K562 (cell line): ENCODE data around the gene KRTAP25-1.

Source experiments
- ATF7 ChIP-seq: fragments of 450-650 bp; IDR thresholded peaks from 2 replicates; pipeline ENCODE4 v1.7.1; 2014; ENCODE audit warnings: mild to moderate bottlenecking, moderate library complexity
- DPF2 ChIP-seq: fragments of 450-650 bp; IDR thresholded peaks from 2 replicates; pipeline ENCODE4 v1.6.1; 2016
- FOXJ3 ChIP-seq: sonication (generic); formaldehyde crosslinking; IDR thresholded peaks from 2 replicates; pipeline ENCODE4 v1.4.0; 2020; ENCODE audit warnings: mild to moderate bottlenecking, missing genetic modification reagents
- PML ChIP-seq: IDR thresholded peaks from 2 replicates; pipeline ENCODE4 v1.6.1; 2012; ENCODE audit warnings: low read length, inconsistent platforms
- SNIP1 ChIP-seq: fragments of 450-650 bp; IDR thresholded peaks from 2 replicates; pipeline ENCODE4 v1.7.1; 2017; ENCODE audit warnings: low read depth, mild to moderate bottlenecking
- TBL1XR1 ChIP-seq, 2 experiments: IDR thresholded peaks; 2 replicates each; pipeline ENCODE4 v1.6.1; 2012; ENCODE audit warnings: improper control_type of control experiment in 2 of 2, low read length in 2 of 2, mild to moderate bottlenecking in 1 of 2
- ZNF23 ChIP-seq: fragments of 250-450 bp; sonication (Bioruptor Pico); IDR thresholded peaks from 2 replicates; pipeline ENCODE4 v1.4.0; 2020; ENCODE audit warnings: mild to moderate bottlenecking
- ZNF274 ChIP-seq: IDR thresholded peaks from 2 replicates; pipeline ENCODE4 v1.6.1; 2011; ENCODE audit warnings: low read depth, mild to moderate bottlenecking, low read length, moderate library complexity, borderline replicate concordance
- TF ChIP-seq, protein P1 (sequence below), 3 experiments: IDR thresholded peaks in 2 of 3; conservative IDR thresholded peaks in 1 of 3; 2 replicates each; pipeline ENCODE4 v1.5.1; 2011 to 2012; ENCODE audit warnings: low read length in 3 of 3, mild to moderate bottlenecking in 3 of 3, control low read depth in 2 of 3, improper control_type of control experiment in 1 of 3, inconsistent platforms in 1 of 3, low read depth in 1 of 3, mixed read lengths in 1 of 3, moderate library complexity in 1 of 3; ENCODE audit not compliant: insufficient read depth in 2 of 3
- TF ChIP-seq, protein P2 (sequence below): sonication (generic); formaldehyde crosslinking; IDR thresholded peaks from 2 replicates; pipeline ENCODE4 v1.9.0; 2022; ENCODE audit warnings: mild to moderate bottlenecking, missing genetic modification reagents

DNA sequence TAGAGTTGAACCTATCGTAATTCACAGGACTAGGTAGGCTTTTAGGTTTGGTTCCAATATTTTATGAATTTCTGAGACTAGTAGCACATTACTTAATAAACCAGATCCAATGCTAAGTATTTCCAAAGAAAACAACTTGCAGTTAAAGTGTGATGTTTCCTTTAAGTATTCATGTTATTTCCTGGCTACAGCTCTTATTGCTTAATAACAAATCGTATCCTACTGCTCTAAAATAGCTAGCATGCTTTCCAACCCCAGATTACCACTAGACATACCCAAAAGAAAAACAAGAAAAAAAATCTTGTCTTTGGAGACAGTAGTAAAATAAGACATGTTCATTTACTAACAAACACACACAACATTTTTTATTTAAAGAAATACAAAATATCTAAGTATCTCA lies 47.3 kb upstream of the KRTAP25-1 start:
- TF ChIP-seq, protein P1, sequence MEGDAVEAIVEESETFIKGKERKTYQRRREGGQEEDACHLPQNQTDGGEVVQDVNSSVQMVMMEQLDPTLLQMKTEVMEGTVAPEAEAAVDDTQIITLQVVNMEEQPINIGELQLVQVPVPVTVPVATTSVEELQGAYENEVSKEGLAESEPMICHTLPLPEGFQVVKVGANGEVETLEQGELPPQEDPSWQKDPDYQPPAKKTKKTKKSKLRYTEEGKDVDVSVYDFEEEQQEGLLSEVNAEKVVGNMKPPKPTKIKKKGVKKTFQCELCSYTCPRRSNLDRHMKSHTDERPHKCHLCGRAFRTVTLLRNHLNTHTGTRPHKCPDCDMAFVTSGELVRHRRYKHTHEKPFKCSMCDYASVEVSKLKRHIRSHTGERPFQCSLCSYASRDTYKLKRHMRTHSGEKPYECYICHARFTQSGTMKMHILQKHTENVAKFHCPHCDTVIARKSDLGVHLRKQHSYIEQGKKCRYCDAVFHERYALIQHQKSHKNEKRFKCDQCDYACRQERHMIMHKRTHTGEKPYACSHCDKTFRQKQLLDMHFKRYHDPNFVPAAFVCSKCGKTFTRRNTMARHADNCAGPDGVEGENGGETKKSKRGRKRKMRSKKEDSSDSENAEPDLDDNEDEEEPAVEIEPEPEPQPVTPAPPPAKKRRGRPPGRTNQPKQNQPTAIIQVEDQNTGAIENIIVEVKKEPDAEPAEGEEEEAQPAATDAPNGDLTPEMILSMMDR (IDR thresholded peaks at IDR 0.05 in 2 of 3, conservative IDR thresholded peaks at IDR 0.05 in 1 of 3; ENCODE audit: insufficient read depth in 2 of 3, low read depth in 1 of 3, low read length in 3 of 3) = no peak
- TF ChIP-seq ZNF23 (no peak), DPF2 (no peak), ZNF274 (no peak), PML (no peak), FOXJ3 (CRISPR knock-in tag) (no peak), TBL1XR1 (IDR thresholded peaks at IDR 0.05; ENCODE audit: low read length in 2 of 2) (no peak), SNIP1 (no peak), ATF7 (no peak)
- TF ChIP-seq, protein P2, sequence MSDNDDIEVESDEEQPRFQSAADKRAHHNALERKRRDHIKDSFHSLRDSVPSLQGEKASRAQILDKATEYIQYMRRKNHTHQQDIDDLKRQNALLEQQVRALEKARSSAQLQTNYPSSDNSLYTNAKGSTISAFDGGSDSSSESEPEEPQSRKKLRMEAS = no peak
